ENCODE data around the gene UBE2M.

The UBE2M gene

GRCh38 chr19:58514564-58515022, 43.8 kb downstream of the UBE2M start:
- H3K27ac ChIP-seq (ENCODE audit: low read depth, low read length), result no peak overlapping the region
- peak overlapping the region; percentile 72 for H4K8ac ChIP-seq (ENCODE audit: low read depth, low read length)
- H3K36me3 ChIP-seq (ENCODE audit: control insufficient read depth in 1 of 2, insufficient read depth in 2 of 2, low read length in 2 of 2), result peaks cover 22 to 27% of the 10 kb centered on the region in 2 experiments
- H2BK120ac ChIP-seq (ENCODE audit: insufficient read depth, low read length, poor library complexity), result no peak overlapping the region
- peak overlapping the region; percentile 67 for H3K9ac ChIP-seq (ENCODE audit: low read length)
- H3K27me3 ChIP-seq (ENCODE audit: insufficient read depth, low read length), result no peaks in the 10 kb centered on the region
- H3K4ac ChIP-seq (ENCODE audit: low read depth, low read length), result no peak overlapping the region
- DNase-seq, result no peak
- no peak overlapping the region for H3K23ac ChIP-seq (ENCODE audit: low read length)
- peak overlapping the region; percentile 76 for H4K12ac ChIP-seq (ENCODE audit: low read depth, low read length)
- H2AK5ac ChIP-seq (ENCODE audit: low read length), result peak overlapping the region; percentile 51
- H3K18ac ChIP-seq (ENCODE audit: low read length), result peak overlapping the region; percentile 68
- H3K4me2 ChIP-seq (ENCODE audit: low read length), result peak overlapping the region; percentile 50
- H3K79me1 ChIP-seq (ENCODE audit: low read length), result peaks cover 12% of the 10 kb centered on the region
- peak overlapping the region; percentile 5 for H2BK5ac ChIP-seq (ENCODE audit: low read depth, low read length, poor library complexity)
- peaks cover 21% of the 10 kb centered on the region for H3K79me2 ChIP-seq (ENCODE audit: control insufficient read depth, insufficient read depth, low read length, poor library complexity)
- peak overlapping the region; percentile 62 for H3K4me3 ChIP-seq (ENCODE audit: low read depth, low read length)
- no peak overlapping the region for H2AFZ ChIP-seq (ENCODE audit: insufficient read depth, low read length, poor library complexity)
- WGBS (ENCODE audit: extremely low coverage, insufficient coverage, insufficient read length), result no CpG with 5 or more reads among the region's 3 CpGs
- H2BK12ac ChIP-seq (ENCODE audit: low read length), result no peak overlapping the region
- peak overlapping the region; percentile 57 for H3K14ac ChIP-seq (ENCODE audit: low read length)
- H3K9me3 ChIP-seq (ENCODE audit: insufficient read depth, low read depth, low read length), result no peaks in the 10 kb centered on the region
- H3K4me1 ChIP-seq (ENCODE audit: control insufficient read depth in 1 of 2, insufficient read depth in 2 of 2, low read length in 2 of 2), result peaks cover 13 to 16% of the 10 kb centered on the region in 2 experiments
- H4K91ac ChIP-seq (ENCODE audit: low read depth, low read length), result peak overlapping the region; percentile 81

GRCh38 chr19:58513694-58514563, 44.5 kb downstream of the UBE2M start:
- Histone ChIP-seq H3K23ac (ENCODE audit: low read length) (no peak overlapping the region), H3K4me3 (ENCODE audit: low read depth, low read length) (peak overlapping the region; percentile 62), H3K79me2 (ENCODE audit: control insufficient read depth, insufficient read depth, low read length, poor library complexity) (peaks cover 16% of the 10 kb centered on the region), H2BK120ac (ENCODE audit: insufficient read depth, low read length, poor library complexity) (no peak overlapping the region), H3K27me3 (ENCODE audit: insufficient read depth, low read length) (no peaks in the 10 kb centered on the region), H3K4me2 (ENCODE audit: low read length) (peak overlapping the region; percentile 50), H2AK5ac (ENCODE audit: low read length) (peak overlapping the region; percentile 51), H3K4me1 (ENCODE audit: control insufficient read depth in 1 of 2, insufficient read depth in 2 of 2, low read length in 2 of 2) (peaks cover 13 to 16% of the 10 kb centered on the region in 2 experiments), H2AFZ (ENCODE audit: insufficient read depth, low read length, poor library complexity) (peak overlapping the region; percentile 58), H3K4ac (ENCODE audit: low read depth, low read length) (no peak overlapping the region), H3K14ac (ENCODE audit: low read length) (peak overlapping the region; percentile 57), H3K79me1 (ENCODE audit: low read length) (peaks cover 5% of the 10 kb centered on the region), H3K9me3 (ENCODE audit: insufficient read depth, low read depth, low read length) (no peaks in the 10 kb centered on the region), H3K27ac (ENCODE audit: low read depth, low read length) (no peak overlapping the region), H4K91ac (ENCODE audit: low read depth, low read length) (peak overlapping the region; percentile 81), H4K12ac (ENCODE audit: low read depth, low read length) (peak overlapping the region; percentile 78), H4K8ac (ENCODE audit: low read depth, low read length) (peak overlapping the region; percentile 83), H3K36me3 (ENCODE audit: control insufficient read depth in 1 of 2, insufficient read depth in 2 of 2, low read length in 2 of 2) (peaks cover 26 to 30% of the 10 kb centered on the region in 2 experiments), H3K18ac (ENCODE audit: low read length) (peak overlapping the region; percentile 68), H2BK12ac (ENCODE audit: low read length) (no peak overlapping the region), H2BK5ac (ENCODE audit: low read depth, low read length, poor library complexity) (peak overlapping the region; percentile 5), H3K9ac (ENCODE audit: low read length) (peak overlapping the region; percentile 67)
- peak; percentile 90 to 98 for DNase-seq
- no CpG with 5 or more reads among the region's 66 CpGs for WGBS (ENCODE audit: extremely low coverage, insufficient coverage, insufficient read length)

- H3K4ac ChIP-seq (ENCODE audit: low read depth, low read length), result no peak overlapping the region
- no peak overlapping the region for H2AK5ac ChIP-seq (ENCODE audit: low read length)
- H3K23ac ChIP-seq (ENCODE audit: low read length), result no peak overlapping the region
- no peak overlapping the region for H2BK12ac ChIP-seq (ENCODE audit: low read length)
- H2BK5ac ChIP-seq (ENCODE audit: low read depth, low read length, poor library complexity), result no peak overlapping the region
- no peak overlapping the region for H3K4me2 ChIP-seq (ENCODE audit: low read length)
- no peak overlapping the region for H2BK120ac ChIP-seq (ENCODE audit: insufficient read depth, low read length, poor library complexity)
- no peak for DNase-seq
- H3K9me3 ChIP-seq (ENCODE audit: insufficient read depth, low read depth, low read length), result no peaks in the 10 kb centered on the region
- H4K12ac ChIP-seq (ENCODE audit: low read depth, low read length), result no peak overlapping the region
- H3K4me3 ChIP-seq (ENCODE audit: low read depth, low read length), result no peak overlapping the region
- H3K36me3 ChIP-seq (ENCODE audit: control insufficient read depth in 1 of 2, insufficient read depth in 2 of 2, low read length in 2 of 2), result peaks cover 28 to 30% of the 10 kb centered on the region in 2 experiments
- no peak overlapping the region for H4K91ac ChIP-seq (ENCODE audit: low read depth, low read length)
- no peak overlapping the region for H3K9ac ChIP-seq (ENCODE audit: low read length)
- no peak overlapping the region for H3K18ac ChIP-seq (ENCODE audit: low read length)
- H2AFZ ChIP-seq (ENCODE audit: insufficient read depth, low read length, poor library complexity), result no peak overlapping the region
- WGBS (ENCODE audit: extremely low coverage, insufficient coverage, insufficient read length), result no CpG with 5 or more reads among the region's 10 CpGs
- H3K27ac ChIP-seq (ENCODE audit: low read depth, low read length), result no peak overlapping the region
- H3K79me1 ChIP-seq (ENCODE audit: low read length), result peaks cover 2% of the 10 kb centered on the region
- no peak overlapping the region for H3K14ac ChIP-seq (ENCODE audit: low read length)
- peaks cover 8 to 11% of the 10 kb centered on the region in 2 experiments for H3K4me1 ChIP-seq (ENCODE audit: control insufficient read depth in 1 of 2, insufficient read depth in 2 of 2, low read length in 2 of 2)
- peak overlapping the region; percentile 83 for H4K8ac ChIP-seq (ENCODE audit: low read depth, low read length)
- peaks cover 10% of the 10 kb centered on the region for H3K79me2 ChIP-seq (ENCODE audit: control insufficient read depth, insufficient read depth, low read length, poor library complexity)
- H3K27me3 ChIP-seq (ENCODE audit: insufficient read depth, low read length), result no peaks in the 10 kb centered on the region
Observed at GRCh38 chr19:58513213-58513693, 45.2 kb downstream of the UBE2M start.

- peaks cover 5 to 7% of the 10 kb centered on the region in 2 experiments for H3K4me1 ChIP-seq (ENCODE audit: control insufficient read depth in 1 of 2, insufficient read depth in 2 of 2, low read length in 2 of 2)
- H2AK5ac ChIP-seq (ENCODE audit: low read length), result no peak within 1 kb of the TSS
- no peak within 1 kb of the TSS for H2BK5ac ChIP-seq (ENCODE audit: low read depth, low read length, poor library complexity)
- H3K79me1 ChIP-seq (ENCODE audit: low read length), result peaks cover 2% of the 10 kb centered on the region
- H3K9ac ChIP-seq (ENCODE audit: low read length), result no peak within 1 kb of the TSS
- H3K27ac ChIP-seq (ENCODE audit: low read depth, low read length), result no peak within 1 kb of the TSS
- no peak within 1 kb of the TSS for H2BK120ac ChIP-seq (ENCODE audit: insufficient read depth, low read length, poor library complexity)
- H3K36me3 ChIP-seq (ENCODE audit: control insufficient read depth in 1 of 2, insufficient read depth in 2 of 2, low read length in 2 of 2), result peaks cover 17 to 19% of the 10 kb centered on the region in 2 experiments
- no peak within 1 kb of the TSS for H3K4ac ChIP-seq (ENCODE audit: low read depth, low read length)
- no peak within 1 kb of the TSS for H3K4me2 ChIP-seq (ENCODE audit: low read length)
- peaks cover 4% of the 10 kb centered on the region for H3K79me2 ChIP-seq (ENCODE audit: control insufficient read depth, insufficient read depth, low read length, poor library complexity)
- no peaks in the 10 kb centered on the region for H3K9me3 ChIP-seq (ENCODE audit: insufficient read depth, low read depth, low read length)
- WGBS (ENCODE audit: extremely low coverage, insufficient coverage, insufficient read length), result no CpG with 5 or more reads among the region's 25 CpGs
- no peak within 1 kb of the TSS for H2AFZ ChIP-seq (ENCODE audit: insufficient read depth, low read length, poor library complexity)
- H4K12ac ChIP-seq (ENCODE audit: low read depth, low read length), result no peak within 1 kb of the TSS
- no peak within 1 kb of the TSS for H3K14ac ChIP-seq (ENCODE audit: low read length)
- H4K8ac ChIP-seq (ENCODE audit: low read depth, low read length), result no peak within 1 kb of the TSS
- no peak within 1 kb of the TSS for H3K23ac ChIP-seq (ENCODE audit: low read length)
- H3K27me3 ChIP-seq (ENCODE audit: insufficient read depth, low read length), result no peaks in the 10 kb centered on the region
- peak within 1 kb of the TSS; percentile 21 for H3K4me3 ChIP-seq (ENCODE audit: low read depth, low read length)
- no peak within 1 kb of the TSS for H2BK12ac ChIP-seq (ENCODE audit: low read length)
- no peak within 1 kb of the TSS for H4K91ac ChIP-seq (ENCODE audit: low read depth, low read length)
- no peak for DNase-seq
- H3K18ac ChIP-seq (ENCODE audit: low read length), result no peak within 1 kb of the TSS
Observed at GRCh38 chr19:58511353-58512208, 46.8 kb downstream of the UBE2M start, which contains the start of gene SLC27A5. Gene SLC27A5, minus strand, starts transcription at chr19:58511992. Its CDS starts 37 bp downstream, at chr19:58511955.

Measured in trophoblast cell (in vitro differentiated cells and primary cell).